Stimulated activated CD4-positive, alpha-beta T cell treated with anti-CD3 and anti-CD28 coated beads, Interleukin-12 subunit alpha, Interleukin-12 subunit beta, amount 100 ng/mL, for 48 hours (primary cell): ENCODE results near the gene SIX5.

Source experiments
- DNase-seq, 3 donors: peaks; one replicate each; pipeline ENCODE4 v3.0.0-alpha.2; 2020; ENCODE audit warnings: low read depth in 2 of 3, low spot score in 1 of 3

Gene SIX5

DNA sequence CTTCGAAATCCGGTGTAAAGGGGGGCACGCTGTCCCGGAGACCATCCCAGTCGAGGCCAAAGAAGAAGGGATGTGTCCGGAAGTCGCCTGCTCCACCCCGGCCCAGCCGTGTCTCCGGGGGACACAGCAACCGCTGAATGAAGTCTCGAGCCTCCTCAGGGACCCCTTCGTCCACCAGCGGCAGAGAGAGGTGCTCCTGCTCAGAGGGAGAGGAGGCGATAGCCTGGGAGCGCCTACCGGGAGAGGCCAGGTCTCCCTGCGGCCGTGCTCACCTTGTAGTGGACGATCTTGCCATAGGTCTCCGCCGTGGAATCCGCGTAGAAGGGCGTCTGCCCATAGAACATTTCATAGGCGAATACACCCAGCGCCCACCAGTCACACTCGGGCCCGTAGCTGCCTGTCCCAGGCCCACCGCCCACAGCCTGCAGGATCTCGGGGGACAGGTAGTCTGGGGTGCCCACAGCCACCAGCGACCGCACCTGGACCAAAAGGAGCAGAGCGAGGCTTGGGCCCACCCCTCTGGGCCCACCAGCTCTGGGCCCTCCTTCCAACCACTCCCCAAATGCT lies 8.4 kb upstream of the SIX5 start:
- no peak for DNase-seq

DNA sequence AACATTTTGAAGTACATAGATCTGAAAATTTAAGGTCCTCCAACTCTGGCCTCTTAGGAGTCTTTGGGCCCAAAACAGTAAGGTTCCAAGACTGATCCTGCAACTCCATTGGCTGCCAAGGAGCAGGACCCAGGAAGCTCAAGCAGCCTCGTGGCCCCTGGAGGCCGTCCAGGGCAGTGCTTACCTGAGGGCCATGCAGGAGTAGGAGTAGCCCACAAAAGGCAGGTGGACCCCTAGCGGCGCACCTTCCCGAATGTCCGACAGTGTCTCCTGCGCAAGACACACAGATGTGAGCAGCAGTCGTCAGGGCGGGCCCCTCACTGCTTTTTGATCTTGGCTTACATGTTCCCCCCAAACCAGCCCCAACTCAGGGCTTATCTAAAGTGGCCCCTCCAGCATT lies 5.7 kb upstream of the SIX5 start:
- DNase-seq = no peak

DNA sequence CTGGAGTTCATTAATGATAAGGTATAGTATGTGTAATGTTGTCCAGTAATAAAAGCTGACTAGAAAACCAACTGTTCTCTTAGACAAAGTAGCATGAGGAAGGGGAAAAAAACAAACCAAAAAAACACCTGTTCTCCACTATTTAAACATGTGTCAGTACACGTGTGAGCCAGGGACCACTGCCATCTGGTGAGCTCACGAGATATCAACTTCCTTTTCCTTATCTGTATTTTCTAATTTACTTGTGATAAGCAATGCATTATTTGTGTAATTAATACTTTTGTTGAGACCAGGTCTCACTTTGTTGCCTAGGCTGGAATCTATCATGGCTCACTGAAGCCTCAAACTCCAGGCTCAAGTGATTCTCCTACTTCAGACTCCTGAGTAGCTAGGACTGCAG lies 4.3 kb upstream of the SIX5 start:
- no peak for DNase-seq

GRCh38 chr19:45772912-45773311 lies 3.9 kb upstream of the SIX5 start:
- DNase-seq = no peak

- DNase-seq = no peak
Measured at GRCh38 chr19:45772130-45772840, 3.2 kb upstream of the SIX5 start.

DNA sequence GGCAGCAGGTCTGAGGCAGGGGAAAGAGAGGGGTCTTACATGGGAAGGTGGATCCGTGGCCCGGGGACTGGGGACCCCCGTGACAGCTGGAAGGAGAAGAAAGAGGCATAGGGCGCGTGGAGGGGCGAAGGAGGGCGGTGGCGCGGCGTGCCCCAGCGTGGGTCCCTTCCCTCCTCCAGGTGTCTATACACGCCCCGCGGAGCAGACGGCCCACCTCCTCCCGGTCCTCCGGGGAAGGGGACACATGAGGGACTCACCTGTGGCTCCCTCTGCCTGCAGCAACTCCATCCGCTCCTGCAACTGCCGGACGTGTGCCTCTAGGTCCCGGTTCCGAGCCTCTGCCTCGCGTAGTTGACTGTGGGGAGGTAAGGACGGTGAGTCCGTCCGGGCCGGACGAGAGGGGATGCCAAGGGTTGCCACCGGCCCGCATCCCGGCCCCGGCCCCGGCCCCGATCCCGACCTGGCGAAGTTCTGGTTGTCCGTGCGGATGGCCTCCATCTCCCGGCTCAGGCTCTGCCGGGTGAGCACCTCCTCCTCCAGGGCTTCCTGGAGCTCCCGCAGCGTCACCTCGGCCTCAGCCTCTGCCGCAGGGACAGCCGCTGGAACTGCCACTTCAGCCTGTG lies 2.4 kb upstream of the SIX5 start:
- no peak for DNase-seq

DNA sequence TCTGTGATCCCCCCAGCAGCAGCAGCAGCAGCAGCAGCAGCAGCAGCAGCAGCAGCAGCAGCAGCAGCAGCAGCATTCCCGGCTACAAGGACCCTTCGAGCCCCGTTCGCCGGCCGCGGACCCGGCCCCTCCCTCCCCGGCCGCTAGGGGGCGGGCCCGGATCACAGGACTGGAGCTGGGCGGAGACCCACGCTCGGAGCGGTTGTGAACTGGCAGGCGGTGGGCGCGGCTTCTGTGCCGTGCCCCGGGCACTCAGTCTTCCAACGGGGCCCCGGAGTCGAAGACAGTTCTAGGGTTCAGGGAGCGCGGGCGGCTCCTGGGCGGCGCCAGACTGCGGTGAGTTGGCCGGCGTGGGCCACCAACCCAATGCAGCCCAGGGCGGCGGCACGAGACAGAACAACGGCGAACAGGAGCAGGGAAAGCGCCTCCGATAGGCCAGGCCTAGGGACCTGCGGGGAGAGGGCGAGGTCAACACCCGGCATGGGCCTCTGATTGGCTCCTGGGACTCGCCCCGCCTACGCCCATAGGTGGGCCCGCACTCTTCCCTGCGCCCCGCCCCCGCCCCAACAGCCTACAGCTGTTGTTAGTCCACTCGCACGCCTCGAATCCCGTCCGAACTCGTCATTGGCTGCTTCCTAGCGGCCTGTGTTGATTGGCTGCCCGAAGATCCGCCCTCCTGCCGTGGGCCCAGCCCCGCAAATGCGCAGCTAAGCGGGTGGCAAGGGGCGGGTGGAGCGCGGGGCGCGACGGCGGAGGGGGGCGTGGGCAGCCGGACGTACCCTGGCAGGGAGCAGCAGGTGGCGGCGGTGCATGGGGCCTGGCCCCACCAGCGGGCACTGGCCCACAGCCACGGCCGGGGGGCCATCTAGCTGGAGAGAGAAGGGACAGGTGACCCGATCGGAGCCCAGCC lies 1.4 kb upstream of the SIX5 start:
- DNase-seq = peak; percentile 83 to 86 (median 84)

DNA sequence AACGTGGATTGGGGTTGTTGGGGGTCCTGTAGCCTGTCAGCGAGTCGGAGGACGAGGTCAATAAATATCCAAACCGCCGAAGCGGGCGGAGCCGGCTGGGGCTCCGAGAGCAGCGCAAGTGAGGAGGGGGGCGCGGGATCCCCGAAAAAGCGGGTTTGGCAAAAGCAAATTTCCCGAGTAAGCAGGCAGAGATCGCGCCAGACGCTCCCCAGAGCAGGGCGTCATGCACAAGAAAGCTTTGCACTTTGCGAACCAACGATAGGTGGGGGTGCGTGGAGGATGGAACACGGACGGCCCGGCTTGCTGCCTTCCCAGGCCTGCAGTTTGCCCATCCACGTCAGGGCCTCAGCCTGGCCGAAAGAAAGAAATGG lies 754 bp upstream of the SIX5 start:
- peak in 1 of 3 donors; percentile 27 for DNase-seq

DNA sequence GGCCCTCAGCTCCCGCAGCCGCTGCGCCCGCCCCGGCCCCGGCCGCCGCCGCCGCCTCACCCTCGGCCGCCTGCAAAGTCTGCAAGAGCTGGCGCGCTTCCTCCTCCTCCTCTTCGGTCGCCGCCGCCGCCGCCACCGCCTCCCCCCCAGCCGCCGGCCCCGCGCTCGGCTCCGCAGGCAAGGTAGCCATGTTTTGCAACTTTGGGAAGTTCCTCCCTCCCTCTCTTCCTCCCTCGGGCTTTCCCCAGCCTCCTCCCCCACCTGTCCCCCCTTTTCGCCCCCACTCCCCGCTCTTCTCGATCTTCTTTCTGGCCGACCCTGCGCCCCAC lies 433 bp downstream of the SIX5 start:
- DNase-seq = no peak

- no peak for DNase-seq
Measured at GRCh38 chr19:45767881-45768654, 984 bp downstream of the SIX5 start.

GRCh38 chr19:45767410-45767880 lies 1.6 kb downstream of the SIX5 start:
- no peak for DNase-seq

DNA sequence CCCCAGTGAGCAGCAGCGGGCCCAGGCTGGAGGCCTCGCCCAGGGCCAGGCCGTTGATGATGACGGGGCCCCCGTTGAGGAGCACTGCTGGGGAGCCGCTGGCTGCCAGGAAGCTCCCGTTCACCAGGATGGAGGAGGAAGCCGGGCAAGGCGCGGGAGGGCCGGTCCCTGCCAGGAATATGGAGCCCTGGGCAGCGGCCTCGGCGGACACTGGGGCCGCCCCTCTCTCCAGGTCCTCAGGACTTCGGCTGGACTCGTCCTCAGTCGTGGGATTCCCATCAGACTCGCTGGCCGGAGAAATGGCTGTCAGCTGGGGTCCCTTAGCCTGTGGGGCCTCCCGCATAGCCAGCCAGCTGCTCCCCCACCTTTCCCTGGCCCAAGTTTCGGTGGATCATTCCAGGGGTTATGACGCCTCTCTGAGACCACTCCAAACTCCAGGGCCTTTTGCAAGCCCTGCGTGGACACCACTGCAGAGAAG lies 2.1 kb downstream of the SIX5 start:
- no peak for DNase-seq

DNA sequence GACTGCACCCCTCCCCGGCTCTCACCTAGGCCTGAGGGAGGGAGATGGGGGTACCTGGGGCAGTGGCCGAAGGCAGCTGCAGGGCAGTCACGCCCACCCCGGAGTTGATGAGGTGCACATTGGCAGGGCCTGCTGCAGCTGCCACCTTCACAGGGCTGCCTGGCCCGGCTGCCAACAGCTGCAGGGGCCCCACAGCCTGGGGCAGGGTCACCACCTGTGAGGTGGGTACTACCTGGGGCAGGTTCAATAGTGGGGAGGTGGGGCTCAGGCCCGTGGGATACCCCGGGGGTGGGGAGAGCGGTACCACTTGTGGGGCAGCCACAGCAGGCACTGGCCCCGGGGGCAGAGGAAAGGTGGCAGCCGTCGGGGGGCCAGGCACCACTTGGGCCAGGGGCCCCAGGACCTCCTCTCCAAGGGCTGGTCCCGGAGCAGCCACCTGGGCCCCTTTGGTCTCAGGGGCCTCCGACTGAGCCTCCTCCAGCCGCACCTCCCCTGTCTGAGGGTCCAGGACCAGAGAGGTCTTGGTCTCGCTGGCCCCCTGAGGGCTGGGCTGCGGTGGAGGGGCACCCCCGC lies 2.7 kb downstream of the SIX5 start:
- no peak for DNase-seq

DNA sequence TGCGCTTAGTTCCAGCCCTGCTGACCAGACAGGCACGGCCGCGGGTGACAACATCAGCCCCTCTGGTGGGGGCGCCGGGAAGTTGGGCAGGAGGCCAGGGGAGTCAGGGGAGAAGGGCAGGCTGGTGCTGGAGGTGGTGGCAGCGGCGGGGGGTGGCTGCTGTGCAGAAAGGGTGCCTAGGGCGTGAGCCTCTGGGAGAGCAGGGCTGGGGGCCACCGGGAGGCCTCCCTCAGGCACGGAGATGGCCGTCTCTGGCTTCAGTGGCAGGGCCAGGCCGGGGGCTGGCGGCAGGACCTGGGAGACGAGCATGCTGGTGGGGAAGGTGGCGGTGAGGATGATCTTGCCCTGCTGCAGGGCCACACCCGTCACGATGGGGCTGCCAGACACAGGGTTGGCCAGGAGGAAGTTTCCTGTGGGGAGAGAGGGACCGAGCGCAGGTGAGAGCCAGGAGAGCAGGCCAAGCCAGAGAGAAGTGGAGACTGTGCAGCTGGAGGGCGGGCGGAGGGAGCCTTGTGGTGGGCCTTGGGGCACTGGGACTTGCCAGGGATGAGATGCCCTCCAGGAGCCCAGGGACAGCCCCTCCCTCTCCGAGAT lies 3.3 kb downstream of the SIX5 start:
- no peak for DNase-seq

DNA sequence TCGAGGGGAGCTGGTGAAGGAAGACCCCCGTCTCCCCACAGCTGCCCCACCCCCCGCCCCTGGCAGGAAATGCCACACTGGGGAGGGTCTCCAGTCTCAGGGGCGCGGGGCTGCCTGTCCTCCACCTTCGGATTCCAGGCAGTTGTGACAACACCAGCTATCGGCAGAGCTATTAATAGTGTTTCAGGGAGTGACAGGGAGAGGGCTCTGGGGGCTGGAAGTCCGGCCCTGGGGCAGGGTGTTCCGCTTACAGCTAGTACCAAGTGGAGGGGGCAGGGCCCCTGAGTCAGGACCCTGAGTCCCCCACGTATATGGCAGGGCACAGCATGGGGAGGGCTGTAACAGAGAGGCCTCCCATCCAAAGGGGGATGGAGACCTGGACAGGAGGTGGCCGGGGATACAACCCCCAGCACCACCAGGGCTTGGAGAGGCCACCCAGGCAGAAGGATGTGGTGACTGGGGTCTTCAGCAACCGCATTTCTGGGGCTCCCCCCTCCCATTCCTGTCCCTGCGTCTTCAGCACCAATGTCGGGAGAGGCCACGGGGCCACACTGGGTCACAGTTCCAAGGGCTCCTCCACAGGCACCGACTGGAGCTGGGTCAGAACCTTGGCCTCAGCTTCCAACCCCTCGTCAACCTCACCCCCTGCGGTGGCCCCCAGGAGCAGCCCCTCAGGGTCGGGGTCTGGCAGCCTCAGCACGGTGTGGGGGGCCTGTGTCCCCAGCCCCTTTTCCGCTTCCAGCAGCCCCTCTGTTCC lies 3.9 kb downstream of the SIX5 start:
- DNase-seq = no peak

- DNase-seq = no peak
Measured at GRCh38 chr19:45764475-45764874, 4.6 kb downstream of the SIX5 start.

- no peak for DNase-seq
Measured at GRCh38 chr19:45763691-45764294, 5.3 kb downstream of the SIX5 start.

GRCh38 chr19:45762870-45763631 lies 6.0 kb downstream of the SIX5 start:
- DNase-seq = no peak
